DMS 273 treated with DMSO at 0.1 percent for 48 hours (cell line): ENCODE measurements around the gene SUDS3.

Experiments
- DNase-seq: peaks from one replicate; lab custom pipeline; 2025; lab: John Stamatoyannopoulos, UW

Gene SUDS3

GRCh38 chr12:118356809-118357256 is 19.5 kb upstream of the SUDS3 start:
- no peak for DNase-seq

DNA sequence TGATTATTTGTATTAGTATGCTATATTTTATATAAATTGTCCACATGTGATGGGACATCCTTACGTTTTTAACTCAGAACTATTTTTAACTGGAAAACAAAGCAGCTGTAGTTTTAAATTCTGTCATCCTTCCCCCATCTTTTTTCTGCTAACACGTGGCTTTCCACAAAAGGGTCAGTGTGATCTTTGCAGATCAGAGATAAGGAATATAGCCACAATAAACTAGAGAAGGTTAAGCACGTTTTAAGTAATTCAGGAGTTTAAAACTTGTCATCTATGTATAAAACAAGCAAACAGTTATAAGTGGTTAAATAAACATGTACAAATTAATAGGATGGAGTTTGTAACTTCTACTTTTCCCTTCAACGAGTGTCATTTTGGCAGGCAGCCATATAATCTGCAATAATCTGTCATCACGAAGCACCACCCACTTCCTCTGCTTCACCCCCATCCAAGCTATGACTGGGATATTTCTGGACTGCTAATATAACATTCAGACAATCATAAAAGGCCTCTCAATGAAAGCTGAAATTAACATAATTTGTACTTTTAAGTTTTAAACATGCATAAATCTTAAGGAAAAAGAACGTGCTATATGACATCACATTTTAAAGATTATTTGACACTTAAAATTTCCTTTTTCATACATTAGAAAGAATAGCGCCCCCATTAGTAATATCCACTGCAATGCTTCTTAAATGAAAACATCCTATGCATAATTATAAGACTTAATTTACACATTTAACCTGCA is 18.9 kb upstream of the SUDS3 start:
- DNase-seq: no peak

DNA sequence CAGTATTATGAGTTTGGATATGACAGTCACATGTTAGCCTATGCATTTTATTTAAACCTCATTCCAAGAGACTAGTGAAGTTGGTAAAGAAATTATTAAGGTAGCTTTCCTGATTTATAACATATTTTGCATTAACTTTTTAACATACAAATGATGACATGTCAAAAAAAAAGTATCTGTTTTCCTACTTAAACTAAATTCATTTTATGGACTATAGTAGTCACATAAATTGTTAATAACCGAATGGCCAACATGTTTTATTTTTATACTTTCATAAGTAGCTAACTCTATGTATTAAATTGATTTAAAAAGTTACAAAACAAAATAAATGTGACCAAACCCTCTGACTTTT is 18.4 kb upstream of the SUDS3 start:
- DNase-seq: no peak

DNA sequence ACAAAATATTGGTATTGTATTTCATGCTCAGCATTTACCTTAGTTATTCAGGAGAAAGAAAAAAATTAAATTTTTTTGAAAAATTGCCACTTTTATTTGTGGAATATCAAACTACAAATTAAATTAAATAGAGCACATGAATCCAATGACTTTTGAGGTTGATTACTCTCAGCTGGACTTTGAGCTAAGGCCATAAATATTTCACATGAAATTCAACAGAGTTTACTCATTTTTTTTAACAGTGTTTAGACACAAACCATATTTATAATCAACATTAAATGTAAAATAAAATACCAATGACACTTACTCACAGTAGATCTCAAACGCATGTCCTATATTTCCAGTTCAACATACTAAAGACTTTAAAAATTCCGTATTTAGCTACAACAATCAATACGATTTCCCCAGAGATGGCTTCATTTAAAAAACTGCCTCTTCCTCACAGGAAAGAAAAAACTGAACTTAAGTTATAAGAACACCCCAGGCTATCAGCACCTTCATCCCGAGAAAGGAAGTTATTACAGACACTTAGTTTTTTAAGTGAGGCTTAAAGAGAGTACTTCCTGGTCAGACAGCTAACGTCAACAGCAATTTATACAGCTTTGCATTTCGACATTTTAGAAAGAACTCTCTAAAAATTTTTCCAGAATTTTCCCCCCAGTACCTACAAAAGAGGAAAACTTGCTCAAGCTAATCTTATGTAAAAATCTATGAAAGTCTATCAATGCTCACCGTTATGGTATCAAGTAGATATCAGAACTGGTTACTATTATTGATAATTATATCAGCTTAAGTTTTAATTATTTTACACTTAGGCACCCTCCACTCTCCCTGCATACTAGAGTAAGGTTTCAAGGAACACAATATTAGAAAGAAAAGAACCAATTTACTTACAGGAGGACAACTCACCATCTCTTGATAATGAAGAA is 17.5 kb upstream of the SUDS3 start:
- DNase-seq: no peak

DNA sequence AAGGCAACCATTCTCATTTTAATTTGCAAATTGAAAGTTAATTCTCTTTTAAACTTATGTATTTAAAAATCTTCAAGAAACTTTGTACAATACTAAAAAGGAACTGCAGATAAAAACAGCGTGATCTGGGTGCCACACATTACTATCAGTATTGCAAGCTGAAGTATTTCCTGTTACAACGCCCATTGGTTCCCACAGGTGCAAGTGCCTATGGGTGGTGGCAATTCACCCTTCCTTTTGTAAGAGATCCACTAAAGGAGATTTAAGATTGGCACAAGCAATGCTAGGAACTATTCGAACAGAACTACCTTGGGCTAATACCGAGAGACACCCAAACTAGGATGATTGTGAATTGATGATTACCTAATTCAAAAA is 16.8 kb upstream of the SUDS3 start:
- DNase-seq: no peak

GRCh38 chr12:118361092-118361404 is 15.3 kb upstream of the SUDS3 start:
- DNase-seq: no peak

GRCh38 chr12:118361889-118362288 is 14.5 kb upstream of the SUDS3 start:
- DNase-seq: no peak

DNA sequence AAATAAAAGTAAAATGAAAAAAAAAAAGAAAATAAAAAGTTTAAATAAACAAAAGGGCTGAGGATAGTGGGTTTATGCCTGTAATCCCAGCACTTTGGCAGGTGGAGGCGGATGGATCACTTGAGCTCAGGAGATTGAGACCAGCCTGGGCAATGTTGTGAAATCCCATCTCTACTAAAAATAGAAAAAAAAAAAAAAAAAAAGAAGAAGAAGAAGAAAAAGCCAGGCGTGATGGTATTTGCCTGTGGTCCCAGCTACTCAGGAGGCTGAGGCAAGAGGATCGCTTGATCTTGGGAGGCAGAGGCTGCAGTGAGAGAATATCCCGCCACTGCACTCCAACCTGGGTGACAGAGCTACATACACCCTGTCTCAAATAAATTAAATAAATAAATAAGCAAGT is 7.5 kb upstream of the SUDS3 start:
- DNase-seq: no peak

GRCh38 chr12:118370601-118371000 is 5.8 kb upstream of the SUDS3 start:
- no peak for DNase-seq

DNA sequence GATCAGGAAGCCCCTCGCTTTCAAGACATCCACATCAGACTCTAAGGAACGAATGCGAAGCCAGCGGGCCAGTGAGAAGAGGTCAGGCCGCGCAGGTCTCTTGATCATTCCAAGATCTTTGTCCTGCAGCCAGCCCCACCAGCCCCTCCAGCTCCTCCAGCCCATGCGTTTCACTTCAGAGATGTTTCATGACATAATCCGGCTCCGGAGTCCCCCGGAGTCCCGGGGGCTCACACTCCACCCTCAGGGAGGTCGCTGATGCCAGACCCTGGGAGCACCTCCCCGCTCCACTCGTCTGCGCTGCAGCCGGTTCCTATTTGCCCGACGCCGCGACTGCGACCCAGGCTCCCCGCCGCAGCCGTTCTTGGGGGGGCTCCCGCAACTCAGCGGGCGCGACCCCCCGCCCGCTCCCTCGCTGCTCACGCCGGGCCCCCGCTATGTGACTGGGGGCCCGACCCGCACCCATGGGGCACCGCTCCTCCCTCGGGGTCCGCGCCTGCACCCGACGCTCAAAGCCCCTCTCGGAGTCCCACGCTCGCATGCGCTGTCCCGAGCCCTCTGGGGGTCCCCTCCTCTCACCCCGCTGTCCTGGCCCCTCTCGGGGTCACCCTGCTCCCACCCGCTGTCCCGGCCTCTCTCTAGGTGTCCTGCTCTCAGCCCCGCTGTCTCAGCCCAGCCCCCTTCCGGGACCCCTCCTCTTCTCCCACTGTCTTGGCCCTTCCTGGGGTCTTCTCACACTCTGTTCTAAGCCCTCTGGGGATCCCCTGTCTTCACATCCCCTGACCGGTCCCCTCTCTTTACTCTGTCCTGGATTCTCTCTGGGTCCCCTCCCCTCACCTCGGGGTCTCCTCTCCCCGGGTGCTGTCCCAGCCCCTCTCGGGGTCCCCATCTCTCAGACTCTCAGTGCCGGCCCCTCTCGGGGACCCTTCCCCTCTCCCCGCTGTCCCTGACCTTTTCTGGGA is 4.8 kb upstream of the SUDS3 start:
- no peak for DNase-seq

DNA sequence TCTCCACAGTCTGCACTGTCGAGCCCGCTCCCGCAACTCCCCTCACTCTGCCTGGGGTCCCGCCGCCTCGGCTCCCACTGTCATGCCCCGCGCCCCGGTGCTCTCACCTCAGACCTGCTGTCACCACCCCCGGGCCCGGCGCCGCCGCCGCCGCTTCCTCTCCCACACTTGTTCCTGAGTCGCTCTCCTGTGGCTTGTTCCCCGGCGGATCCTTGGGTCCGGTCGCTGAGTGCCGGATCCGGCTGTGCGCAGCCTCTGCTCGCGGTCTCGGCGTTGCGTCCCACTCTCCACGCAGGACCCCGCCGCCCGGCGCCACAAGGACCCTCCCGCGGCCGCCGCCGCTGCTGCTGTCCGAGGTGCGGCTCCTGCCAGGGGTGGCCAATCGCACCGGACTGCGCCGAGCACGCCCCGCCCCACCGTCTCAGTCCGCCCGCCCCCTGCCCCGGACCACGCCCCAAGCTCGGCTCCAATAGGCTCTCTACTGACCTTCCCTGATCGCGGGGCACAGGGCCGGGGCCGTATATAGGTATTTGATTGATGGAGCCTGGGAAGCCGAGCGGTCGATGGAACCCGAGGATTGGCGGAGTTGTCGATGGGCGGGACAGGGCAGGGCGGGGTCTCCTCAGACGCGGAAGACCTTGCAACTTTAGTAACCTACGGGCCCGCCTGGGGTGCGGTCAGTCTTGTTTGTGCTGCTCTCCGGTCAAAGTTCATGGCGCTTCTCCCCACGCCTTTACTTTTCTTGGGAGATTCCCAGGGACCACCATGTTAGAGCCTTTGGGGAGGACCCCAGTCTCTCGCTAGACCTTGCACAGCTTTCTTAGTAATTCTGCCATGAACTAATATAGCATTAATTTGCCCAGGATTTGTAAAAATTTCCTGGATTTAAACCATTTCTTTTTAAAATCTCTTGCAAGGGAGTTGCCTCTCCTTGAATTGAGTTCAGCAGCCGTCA is 3.5 kb upstream of the SUDS3 start, which contains the start of gene TAOK3:
TSS of gene TAOK3 (minus strand) at position 367 of the 955 bp plus-strand sequence. CDS start 117,340 bp downstream, outside the sequence.
- peak; percentile 93 for DNase-seq

- no peak for DNase-seq
Observed at GRCh38 chr12:118373616-118374015, 2.7 kb upstream of the SUDS3 start.

DNA sequence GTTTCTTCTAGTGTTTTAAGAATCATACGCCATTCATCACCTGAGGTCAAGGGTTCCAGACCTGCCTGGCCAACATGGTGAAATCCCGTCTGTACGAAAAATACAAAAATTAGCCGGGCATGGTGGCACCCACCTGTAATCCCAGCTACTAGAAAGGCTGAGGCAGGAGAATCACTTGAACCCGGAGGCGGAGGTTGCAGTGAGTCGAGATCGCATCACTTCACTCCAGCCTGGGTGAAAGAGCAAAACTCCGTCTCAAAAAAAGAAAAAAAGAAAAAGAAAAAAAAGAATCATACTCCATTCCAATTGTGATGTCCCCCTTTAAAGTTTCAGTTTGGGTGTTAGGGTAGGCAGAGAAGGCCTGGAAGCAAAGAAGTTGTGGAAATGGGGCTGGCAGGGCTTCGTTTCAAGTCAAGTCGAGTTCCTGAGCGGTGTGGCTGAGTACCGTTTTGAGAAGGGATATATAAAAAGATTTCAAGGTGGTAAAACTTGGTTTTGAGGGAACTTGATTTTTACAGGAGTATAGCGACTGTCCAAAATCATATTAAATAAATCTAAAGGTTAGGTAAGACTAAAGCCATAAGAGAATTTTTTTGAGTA is 2.1 kb upstream of the SUDS3 start:
- no peak for DNase-seq

DNA sequence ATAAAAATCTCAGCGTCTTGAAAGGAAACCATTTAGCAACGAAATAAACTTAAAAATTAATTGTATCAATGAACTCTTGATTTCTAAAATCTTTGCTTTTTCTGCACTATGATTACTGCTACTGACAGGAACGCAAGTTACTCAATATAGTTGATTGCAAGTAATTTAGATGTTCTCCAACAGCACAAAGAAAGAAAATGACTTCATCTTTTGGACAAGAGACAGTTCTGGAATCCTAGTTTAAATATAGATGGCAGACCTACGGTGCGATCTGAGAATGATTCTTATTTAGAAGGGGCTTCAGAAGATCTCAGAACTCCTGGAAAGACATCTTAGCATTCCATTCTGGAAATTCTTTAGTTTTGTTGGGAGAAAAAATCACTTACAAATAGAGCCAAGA is 1.4 kb upstream of the SUDS3 start:
- no peak for DNase-seq

GRCh38 chr12:118375348-118375747 is 1.0 kb upstream of the SUDS3 start:
- DNase-seq: no peak

DNA sequence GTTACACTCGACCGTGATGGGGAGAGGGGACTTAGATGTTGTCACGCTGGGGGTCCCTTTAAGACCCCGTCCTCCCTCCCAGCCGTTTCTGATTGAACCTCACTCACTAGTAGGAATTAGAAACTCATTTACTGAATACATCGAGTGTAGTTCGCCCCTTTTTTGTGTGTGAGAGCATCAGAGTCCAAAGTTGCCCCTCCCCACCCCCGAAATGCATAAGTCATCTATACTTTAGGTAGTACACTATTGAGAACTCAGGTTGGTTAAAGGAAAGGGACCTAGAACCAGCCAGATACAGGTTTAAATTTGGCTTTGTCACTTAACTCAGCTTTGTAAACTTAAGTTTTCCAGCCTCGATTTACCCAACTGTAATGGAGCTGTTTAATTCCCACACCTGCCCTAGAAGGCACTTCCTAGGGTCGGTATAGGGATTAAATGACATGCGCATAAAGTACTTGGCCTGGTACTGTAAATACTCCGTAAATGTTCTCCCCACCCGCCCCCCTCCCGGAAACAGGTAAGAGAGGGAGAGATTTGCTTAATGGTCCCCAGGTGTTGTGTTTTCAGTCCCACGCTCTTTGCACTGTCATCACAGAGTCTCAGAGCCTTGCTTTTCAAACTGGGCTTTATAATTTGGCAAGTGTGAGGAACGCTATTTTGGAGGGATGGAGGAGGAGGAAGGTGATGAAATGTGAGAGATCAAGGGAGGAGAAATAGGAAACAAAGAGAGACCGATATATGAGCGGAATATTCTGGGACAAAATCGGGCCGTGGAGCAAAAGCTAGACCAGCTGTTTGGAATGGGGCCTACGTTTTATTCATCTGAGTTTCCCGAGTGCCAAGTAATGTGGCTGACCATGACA is 897 bp downstream of the SUDS3 start:
- DNase-seq: no peak

GRCh38 chr12:118377884-118378470 is 1.6 kb downstream of the SUDS3 start:
- DNase-seq: peak; percentile 3

DNA sequence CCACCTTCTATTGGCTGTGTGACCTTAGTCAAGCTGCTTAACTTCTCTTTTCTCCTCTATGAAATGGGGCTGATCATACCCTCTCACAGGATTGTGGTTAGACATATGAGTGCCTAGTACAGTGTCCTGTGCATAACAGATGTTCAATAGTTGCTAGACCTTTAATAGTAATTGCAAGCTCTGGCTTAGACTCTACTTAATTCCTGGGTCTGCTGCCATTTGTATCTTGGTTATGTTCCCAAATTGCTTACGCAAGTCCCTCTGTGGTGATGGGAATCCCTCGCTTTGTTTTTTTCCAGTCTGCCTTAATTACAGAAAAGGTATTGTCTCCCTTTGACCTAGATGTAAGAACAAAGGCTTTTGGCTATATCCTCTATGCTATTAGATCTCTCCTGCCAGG is 15.1 kb downstream of the SUDS3 start:
- no peak for DNase-seq

DNA sequence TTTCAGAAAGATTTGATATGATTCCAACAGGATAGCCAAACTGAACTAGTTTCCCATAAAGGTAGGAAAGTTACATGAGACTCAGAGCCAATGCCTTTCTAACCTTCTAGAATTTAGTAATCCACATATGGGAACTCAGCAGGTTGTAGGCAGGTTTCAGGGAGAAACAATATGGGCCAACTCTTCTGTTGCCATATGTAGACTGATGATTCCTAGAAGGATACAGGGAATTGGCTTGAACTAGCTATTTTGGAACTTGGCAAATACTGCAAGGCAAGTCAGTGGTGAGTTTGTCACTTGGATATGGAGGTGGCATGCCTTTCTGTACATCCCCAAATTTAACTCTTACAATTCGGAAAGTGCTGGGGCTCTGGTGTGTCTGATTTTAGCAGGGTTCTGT is 15.5 kb downstream of the SUDS3 start:
- DNase-seq: no peak
